Right renal pelvis (tissue), 4 donors: ENCODE measurements around the gene MYBBP1A. TPM values are rescaled to one million over a fixed set of nuclear protein-coding genes. Genes with fewer than 3 reads are reported as not detected.

ENCODE experiments used
- DNase-seq, 4 donors: peaks; one replicate each; pipeline ENCODE4 v3.0.0-alpha.2; 2013; ENCODE audit warnings: low read depth in 4 of 4, low spot score in 3 of 4, missing footprints in 1 of 4
- polyA plus RNA-seq, 4 donors: library from polyadenylated mRNA; unstranded; fragments of 120-200 nt; gene quantifications; one replicate each; pipeline ENCODE4 v1.2.1, GENCODE V29; 2013; ENCODE audit not compliant: insufficient read length in 4 of 4

MYBBP1A gene
- polyA plus RNA-seq, 4 donors = 34.7 to 49.4 (median 40.0) TPM

DNA sequence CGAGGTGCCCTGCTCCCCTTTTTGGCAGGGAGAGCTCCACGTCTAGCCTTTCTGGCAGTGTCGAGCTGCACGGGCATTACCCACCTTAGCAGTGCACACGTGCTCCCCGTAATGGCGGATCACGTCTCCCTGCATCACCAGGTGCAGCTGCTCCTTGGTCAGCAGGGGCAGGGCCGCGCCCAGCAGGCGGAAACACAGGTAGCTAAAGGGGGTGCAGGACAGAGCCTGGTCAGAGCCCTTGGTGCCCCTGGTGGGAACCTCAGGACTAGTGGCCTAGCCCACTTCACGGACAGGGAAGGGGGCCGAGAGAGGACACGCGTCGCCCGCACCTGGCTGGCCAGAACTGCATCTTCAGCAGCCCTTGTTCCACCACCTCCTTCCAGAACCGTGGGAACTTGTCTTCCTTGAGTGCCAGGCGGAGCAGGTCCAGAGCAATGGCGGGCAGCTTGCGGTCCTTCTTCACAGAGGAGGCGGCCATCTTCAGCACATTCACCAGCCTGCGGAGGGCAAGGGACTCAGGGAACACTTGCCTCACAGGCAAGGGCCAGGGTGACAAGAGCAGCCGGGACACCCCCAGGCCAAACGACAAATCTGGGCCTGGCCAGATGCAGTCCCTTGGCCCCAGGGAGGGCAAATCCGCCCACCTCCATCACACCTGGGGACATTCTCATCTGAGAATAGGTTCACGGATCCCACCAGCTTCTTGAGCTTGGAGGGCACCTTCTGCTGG lies 3.2 kb downstream of the MYBBP1A start:
- DNase-seq = no peak

DNA sequence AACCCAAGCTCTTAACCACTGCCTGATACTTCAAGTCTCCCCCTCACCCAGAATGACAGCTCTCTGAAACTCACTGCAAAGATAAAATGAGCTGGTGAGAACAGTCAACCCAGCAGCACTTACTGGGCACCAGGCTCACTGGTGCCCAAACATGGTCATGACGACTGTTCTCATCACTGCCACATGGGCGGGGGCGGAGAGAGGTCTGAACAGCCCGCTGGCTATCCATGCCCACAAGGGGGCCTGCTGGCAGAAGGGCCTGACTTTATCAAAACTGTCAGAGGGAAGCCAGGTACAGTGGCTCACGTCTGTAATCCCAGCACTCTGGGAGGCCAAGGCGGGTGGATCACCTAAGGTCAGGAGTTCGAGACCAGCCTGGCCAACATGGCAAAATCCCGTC lies 4.0 kb downstream of the MYBBP1A start:
- DNase-seq = no peak

DNA sequence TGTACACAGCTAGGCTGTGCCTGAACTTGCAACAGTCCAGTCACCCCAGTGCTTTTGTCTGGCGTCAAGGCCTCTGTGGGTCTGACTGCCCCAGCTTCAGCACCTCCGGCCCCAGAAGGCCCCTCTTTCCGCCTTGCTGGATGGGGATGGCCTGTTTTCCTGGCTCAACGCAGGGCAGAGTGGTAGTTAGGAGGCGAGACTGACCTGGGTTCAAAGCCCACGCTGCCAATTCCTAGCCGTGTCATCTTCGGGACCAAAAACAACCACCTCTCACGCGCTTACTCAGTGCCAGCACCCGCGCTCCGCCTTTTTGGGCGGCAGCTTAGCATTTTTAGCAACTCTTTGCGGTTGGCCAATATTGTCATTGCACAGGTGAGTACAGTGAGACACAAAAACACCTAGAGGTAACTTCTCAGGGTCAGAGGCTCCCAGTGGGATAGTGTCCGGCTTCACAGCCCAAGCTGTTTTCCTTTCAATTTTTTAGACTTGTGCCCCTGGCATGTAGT lies 4.6 kb downstream of the MYBBP1A start:
- no peak for DNase-seq

DNA sequence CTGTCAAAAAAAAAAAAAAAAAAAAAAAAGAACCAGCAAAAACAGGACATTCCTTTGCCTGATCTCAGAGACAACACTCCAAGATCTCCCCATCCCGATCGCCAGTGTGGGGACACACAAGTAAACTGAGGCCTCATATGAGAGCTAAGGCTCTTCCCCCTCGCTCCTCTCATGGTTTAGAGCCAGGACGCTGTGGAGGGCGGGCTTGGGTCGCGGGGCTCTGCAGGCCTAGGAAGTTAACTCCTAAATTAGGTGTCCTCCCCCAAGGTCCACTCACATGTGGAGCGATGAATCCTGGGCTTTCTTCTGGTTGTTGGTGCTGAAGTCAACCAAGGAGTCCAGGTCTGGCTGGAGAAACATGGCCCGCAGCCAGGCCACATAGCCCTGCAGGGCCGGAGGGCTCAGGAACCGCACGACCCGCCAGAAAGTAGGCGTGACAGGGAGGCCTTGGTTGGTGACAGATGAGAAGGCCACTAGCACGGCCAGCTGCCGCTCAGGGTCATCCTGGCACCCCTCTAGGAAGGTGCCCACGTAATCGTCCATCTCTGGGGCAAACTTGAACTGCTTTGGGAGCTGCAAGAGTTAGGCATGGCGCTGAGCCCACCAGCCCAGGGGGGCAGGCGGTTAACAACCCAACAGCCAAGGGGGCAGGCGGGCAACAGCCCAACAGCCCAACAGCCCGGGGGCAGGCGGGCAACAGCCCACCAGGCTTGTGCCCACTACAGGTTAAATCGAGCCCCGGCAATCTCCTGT lies 5.2 kb downstream of the MYBBP1A start:
- DNase-seq = no peak

DNA sequence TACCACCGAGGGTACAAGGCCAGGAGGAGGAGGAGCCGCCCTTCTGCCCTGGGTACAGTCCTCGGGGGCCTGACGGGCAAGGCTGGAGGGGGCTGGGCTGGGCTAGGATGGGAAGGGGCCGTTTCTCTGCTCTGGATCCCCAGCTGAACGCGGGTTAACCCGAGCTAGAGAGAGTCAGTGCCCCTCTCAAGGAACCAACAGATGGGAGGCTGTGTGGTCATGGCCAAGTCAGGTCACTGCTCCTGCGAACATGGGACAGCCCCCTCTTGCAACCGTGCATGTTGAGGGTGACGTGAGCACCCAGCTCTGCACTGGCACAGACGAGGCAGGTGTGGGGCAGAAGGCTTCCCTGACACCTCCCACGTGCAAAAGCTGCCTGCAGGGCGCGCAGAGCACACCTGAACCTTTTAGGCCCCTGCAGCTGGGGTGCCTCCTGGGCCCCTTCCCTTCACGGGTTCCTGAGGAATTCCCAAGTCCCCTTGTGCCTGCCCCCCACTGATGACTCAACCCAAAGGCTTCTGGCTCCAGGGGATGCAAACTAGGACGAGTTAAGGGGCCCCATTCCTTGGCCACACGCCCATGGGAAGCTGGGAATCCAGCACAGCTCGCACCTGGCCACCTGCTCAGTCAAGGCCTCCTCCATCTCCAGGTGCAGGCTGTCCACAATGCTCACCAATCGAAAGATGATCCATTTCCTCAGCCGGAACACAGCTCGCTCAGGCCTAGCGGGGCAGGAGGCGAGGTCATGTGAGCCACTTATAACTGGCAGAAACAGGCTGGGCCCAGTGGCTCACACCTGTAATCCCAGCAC lies 6.3 kb downstream of the MYBBP1A start:
- DNase-seq = no peak

DNA sequence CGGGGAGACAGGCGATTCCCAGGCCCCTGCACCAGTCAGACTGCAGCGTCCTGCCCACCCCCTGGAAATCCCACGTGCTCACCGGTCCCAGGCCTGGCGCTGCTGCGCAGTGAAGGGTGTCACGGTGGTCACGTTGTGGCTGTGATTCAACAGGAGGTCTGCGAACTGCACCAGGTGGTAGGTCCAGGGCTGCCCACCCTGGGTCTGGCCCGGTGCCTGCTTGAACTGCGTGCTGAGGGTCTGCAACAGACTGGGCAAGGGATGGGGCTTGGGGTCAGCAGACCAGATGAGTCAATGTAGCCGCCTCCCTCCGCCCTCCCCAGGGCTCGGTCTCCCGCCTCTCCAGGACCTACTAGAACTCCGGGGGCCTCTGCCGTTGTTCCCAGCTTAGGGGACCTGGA lies 7.1 kb downstream of the MYBBP1A start:
- DNase-seq = no peak

DNA sequence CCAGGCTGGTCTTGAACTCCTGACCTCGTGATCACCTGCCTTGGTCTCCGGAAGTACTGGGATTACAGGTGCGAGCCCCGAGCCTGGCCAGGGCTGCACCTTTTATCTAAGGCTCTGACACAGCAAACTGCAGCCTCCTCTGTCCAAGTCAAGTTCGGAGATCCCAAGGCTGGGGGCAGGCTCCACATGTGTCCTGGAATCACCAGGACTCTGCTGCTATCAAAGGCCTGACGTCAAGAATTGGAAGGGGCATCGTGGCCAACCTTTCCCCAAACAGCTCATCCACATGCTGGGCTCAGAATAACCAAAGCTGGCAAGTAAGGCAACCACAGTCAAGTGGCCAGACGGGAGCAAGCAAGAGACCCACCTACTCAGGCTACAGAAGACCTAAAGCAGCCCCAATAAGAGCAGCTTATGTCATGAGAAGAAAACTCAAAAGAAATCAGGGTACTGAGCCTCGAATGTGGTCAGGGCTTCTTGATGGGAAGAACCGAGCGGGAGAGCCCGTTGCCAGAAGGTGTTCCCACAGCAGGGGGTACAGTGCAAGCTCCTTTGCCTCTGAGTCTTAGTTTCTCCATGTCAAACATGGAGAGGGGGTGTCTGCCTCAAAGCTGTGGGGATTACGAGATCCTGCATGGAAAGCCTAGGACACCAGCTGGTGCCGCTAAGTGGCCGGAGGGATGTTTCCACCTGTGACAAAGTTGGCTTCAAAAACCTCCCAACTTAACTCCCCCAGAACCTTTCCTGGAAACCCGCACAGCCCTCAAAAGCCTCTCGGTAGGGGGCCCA lies 7.9 kb downstream of the MYBBP1A start:
- no peak for DNase-seq

DNA sequence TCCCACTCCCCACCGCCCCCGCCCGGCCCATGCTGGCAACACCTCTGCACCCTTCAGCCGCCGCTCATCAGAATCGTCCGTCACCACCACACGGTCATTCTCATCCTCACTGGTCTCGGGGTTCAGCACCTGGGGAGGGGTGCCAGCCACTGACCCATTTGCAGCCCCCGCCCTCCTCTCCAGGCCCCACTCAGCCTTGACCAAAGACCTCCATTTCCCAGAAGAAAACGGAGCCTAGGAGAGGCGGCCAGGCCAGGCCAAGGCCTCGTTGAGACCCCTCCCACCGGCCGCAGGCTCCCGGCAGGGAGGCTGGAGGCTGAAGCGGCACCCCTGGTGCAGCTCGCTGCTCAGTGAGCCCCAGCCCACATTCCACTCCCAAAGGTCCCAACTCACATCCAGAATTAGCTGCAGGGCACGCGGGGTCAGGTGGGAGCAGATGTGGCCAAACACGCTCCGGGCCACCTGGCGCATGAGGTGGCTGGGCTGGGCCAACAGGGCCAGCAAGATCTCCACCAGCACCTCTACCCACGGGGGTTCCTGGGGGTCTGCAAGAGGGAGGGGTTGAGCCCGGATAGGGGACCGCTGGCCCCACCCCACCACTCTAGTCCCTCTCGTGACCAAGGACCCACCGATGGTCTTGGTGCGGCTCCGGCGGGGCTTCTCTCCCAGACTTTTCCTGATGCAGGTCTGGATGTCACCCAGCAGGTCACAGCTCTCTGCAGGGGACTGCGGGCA lies 9.8 kb downstream of the MYBBP1A start:
- DNase-seq = no peak

DNA sequence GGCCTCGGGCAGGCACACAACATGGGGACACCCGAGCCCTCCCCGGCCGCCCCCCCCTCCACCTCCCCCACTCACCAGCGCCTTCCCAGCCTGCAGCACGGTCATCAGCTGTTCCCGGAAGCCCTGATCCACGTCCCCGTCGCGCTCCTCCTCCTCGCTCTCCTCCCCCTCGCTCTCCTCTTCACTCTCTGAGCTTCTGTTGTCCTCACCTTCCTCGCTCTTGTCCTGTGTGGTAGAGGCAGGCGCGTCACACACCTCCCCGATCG lies 10.3 kb downstream of the MYBBP1A start:
- no peak for DNase-seq

DNA sequence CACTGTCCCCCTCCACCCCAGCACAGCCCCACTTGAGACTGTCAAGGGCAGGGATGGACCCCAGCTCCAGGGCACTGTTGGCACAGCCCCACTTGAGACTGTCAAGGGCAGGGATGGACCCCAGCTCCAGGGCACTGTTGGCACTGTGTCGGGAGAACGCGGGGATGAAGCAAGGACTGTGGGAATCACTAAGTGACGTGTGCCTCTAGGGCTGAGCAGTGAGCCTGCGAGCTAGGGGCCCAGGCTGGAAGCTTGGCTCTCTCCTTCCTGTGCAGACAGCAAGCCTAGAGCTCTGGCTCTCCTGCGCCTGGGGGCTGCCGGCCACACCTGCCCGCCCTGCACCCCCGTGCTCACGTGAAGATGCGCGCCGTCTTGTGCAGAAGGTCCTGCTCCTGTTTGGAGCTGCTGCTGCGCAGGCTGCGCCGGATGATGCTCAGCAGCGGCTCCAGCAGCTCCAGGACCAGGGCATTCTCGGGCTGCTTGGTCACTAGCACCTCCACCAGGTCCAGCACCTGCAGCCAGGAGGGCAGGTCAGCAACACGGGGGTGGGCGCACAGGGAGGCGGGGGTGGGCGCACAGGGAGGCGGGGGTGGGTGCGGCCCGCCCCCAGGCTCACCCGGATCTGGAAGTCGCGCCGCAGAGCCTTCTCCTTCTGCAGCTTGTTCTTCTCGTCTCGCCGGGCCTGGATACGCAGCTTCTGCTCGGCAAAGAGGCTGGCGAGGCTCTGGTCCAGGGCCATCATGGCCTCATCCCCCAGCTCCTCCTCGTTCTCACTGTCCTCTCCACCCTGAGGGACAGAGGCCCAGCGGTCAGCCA lies 10.8 kb downstream of the MYBBP1A start:
- no peak for DNase-seq

DNA sequence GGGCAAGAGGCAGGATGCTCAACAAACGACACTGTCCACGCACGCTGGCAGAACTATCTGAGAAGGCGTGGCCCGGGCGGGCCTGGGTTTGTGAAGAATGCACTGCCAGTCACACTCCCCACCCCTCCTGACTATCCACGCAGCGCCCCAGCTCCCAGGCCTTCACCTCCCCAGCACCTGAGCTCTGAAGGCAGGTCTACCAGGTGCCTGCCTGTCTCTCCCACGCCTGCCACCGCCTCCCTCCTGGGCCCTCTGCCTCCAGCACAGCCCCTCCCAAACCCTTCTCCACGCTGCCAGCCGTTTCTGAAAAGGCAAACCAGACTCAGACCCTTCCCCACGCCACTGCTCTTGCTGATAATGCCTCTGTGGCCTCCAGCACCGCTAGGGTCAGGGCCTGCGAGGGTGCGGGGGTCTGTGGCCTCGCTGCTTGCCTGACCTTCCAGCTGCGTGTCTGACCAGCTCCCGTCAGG lies 11.6 kb downstream of the MYBBP1A start:
- DNase-seq = no peak

DNA sequence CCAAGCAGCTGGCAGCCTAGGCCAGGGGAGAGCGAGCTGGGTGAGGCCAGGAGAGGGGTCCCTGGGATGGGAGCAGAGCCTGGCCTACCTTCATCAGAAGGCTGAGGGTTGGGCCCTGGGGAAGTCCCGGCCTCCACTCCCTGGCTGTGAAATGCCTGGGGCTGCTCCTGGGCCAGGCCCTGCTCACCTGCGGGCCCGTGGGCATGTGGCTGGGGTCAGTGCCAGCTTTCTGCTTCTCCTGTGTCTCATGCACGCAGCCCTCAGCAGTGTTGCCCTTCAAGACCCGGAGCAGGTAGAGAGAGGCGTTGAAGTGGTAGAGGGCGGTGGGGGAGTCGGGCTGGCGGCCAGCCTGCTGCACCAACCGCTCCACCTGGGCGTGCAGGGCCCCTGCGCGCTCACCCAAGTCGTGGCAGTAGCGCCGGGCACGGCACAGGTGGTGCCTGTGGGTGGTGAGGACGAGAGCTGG lies 12.4 kb downstream of the MYBBP1A start:
- no peak for DNase-seq

DNA sequence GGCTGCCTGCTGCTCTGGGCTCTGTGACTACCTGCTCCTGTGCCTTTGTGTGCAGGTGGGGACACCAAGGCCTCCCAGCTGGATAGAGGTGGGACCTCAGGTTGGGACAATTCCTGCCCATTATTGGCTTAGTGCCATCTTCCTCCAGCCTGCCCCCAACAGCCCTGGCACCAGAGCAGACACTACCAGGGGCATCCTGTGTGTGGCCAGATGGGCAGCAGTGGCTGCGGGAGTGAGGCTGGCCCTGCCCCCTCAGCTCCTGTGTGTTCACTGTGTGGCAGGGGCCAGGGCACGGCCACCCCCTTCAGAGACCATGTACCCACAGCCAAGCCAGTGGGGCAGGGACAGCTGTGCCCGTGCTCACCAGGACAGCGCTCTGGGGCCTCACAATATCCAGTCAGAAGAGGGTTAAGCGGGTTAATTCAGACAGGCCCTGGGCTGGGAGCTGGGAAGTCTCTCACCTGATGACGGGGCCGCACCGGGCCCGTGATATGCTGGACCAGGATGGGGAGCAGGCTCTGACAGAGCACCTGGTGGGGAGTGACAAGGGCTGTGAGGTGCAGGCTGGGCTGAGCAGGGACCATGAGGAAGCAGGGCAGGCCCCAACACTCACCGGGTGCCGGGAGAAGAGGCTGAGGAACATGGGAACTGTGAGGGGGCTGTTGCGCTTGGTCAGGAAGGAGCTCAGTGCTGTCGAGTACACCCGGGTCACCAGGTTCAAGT lies 13.0 kb downstream of the MYBBP1A start:
- no peak for DNase-seq

DNA sequence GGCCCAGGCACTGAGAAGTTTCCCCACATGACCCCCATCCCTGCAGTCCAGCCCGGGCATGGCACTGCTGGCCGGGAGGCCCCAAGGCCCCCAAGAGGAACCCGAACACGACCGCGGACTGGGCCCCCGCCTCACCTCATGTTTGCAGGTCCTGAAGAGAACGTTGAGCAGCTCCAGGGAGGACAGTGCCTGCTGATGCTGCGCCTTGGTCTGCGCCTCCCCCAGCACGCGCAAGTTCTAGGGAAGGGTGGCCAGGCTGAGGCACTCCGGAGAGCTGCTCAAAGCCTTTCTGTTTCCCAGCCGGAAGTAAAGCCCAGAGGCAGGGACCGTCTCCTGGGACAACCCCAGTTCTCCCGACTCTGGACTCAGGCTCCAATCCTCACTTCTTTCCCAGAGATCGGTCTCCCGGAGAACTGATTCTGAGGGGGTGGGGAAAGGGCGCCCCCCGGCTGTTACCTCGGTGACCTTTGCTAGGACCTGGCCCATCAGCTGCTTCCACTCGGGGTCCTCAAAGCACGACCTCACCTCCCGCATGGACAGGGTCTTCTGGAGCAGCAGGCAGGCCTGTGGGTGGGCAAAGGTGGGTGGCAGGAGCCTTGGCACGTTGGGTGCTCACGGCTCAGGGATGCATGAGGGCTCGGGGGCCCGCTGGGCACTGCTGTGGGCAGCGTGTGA lies 13.7 kb downstream of the MYBBP1A start:
- DNase-seq = no peak

DNA sequence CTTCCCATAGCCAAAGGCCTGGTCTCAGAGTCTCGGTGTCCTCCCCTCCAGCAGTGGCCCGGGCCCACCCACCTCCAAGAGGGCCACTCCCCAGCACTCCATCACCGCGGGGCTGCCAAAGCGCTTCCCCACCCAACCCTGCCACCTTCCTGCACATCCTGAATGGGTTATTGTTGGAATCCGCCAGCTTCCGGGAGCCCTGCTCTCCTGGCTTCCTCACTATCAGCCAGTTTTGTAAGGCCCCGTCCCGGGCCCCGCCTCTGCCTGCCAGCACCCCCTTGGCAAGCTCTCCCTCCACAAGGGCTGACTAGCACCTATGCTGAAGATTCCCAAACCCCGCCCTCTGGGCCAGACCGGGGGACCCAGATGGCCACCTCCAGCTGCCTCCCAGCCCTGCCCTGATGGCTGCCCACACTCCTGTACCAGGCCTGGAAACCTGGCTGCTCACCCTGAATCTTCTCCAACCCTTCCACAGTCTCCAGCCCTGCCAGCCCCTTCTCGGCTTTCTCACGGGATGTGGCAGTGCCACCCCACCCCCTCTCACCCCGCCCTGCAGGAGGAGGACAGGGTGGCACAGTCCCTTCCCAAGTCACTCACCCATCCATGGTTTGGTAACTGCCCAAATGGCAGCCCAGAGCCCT lies 14.4 kb downstream of the MYBBP1A start:
- no peak for DNase-seq

DNA sequence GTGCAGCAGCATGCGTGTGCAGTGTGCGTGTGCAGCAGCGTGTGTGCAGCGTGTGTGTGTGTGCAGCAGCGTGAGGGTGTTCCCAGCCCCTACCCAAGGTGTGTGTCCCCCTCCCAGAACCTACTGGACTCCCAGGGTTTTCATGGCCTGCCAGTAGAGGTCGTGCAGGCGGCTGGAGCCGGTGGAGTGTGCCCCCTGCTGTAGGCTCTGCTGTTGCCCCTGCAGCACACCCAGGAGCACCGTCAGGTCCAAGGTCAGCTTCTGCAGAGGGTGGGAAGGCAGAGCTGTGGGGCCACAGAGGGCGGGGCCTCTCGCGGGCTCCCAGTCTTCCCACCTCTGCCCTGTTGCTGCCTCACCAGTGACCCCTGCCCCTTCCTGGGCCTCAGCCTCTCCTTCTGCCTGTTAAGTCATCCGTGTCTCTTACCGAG lies 14.9 kb downstream of the MYBBP1A start:
- no peak for DNase-seq

DNA sequence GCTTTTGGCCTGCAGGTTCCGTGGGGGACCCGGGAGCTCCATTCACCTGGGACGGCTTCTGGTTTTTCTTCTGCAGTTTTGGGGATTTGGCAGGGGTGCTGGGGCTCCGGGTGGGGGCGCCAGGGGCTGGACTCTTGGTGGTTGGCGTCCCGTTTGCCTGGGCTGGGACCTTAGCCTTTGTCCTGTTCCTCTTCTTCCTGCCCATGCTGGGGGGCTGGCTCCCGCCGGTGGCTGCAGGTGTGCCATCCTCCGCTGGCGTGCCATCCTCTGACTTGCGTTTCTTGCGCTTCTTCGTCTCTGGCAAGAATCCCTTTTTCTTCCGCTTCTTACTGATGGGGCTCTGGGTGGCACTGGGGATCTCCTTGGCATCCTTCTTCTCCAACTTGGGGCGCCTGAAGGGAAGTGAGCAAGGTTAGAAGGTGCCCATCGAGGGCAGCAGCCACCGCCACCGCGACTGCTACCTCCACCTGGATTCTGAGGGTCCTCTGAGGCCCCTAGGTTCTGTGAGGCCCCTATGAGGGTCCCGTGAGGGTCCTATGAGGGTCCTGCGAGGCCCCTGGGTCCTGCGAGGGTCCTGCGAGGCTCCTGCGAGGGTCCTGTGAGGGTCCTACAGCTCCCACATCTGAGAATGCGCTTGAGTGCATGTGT lies 15.5 kb downstream of the MYBBP1A start:
- no peak for DNase-seq
